NB4 (cell line): ENCODE measurements around the gene FAM163B.

Source experiments
- CTCF ChIP-seq: IDR thresholded peaks from one replicate; pipeline ENCODE4 v1.5.1; 2012; ENCODE audit warnings: low read depth, low read length
- POLR2A ChIP-seq: IDR thresholded peaks from 2 replicates; pipeline ENCODE4 v1.6.1; 2011; ENCODE audit warnings: mild to moderate bottlenecking; ENCODE audit not compliant: insufficient read length; ENCODE audit errors: extremely low read depth

GRCh38 chr9:133536080-133536479 lies 73.1 kb downstream of the FAM163B start:
- TF ChIP-seq CTCF (no peak), POLR2A (no peak)
